ENCODE results near the gene MSI2.

- TF ChIP-seq CTCF (IDR thresholded peaks at IDR 0.05) (no peak), POLR2A (IDR thresholded peaks at IDR 0.05) (no peak), POLR2AphosphoS5 (IDR thresholded peaks at IDR 0.05) (no peak)
Observed at GRCh38 chr17:57275071-57275764, 18.9 kb downstream of the MSI2 start.
